Measurements from ENCODE around the gene MOGAT2.

The MOGAT2 gene

GRCh38 chr11:75725547-75726320, 8.1 kb downstream of the MOGAT2 start:
- no peak for TF ChIP-seq CTCF (IDR thresholded peaks at IDR 0.05; ENCODE audit: low read depth, low read length)
- in situ Hi-C loops (cut with HindIII; ENCODE audit: low sequenced_read_pairs) = no loop called here
- no peak for DNase-seq (ENCODE audit: low read depth, low spot score)
- H3K4me3 ChIP-seq (ENCODE audit: low read depth, low read length) = no peak overlapping the region

GRCh38 chr11:75728992-75729391, 11.4 kb downstream of the MOGAT2 start:
- TF ChIP-seq CTCF (IDR thresholded peaks at IDR 0.05; ENCODE audit: low read depth, low read length) = no peak
- in situ Hi-C loops (cut with HindIII; ENCODE audit: low sequenced_read_pairs) = no loop called here
- H3K4me3 ChIP-seq (ENCODE audit: low read depth, low read length) = no peak overlapping the region
- no peak for DNase-seq (ENCODE audit: low read depth, low spot score)

GRCh38 chr11:75731095-75731494, 13.5 kb downstream of the MOGAT2 start:
- in situ Hi-C loops (cut with HindIII; ENCODE audit: low sequenced_read_pairs) = no loop called here
- no peak for DNase-seq (ENCODE audit: low read depth, low spot score)
- TF ChIP-seq CTCF (IDR thresholded peaks at IDR 0.05; ENCODE audit: low read depth, low read length) = no peak
- no peak overlapping the region for H3K4me3 ChIP-seq (ENCODE audit: low read depth, low read length)

GRCh38 chr11:75733071-75733430, 15.4 kb downstream of the MOGAT2 start:
- no peak for DNase-seq (ENCODE audit: low read depth, low spot score)
- H3K4me3 ChIP-seq (ENCODE audit: low read depth, low read length) = no peak overlapping the region
- no peak for TF ChIP-seq CTCF (IDR thresholded peaks at IDR 0.05; ENCODE audit: low read depth, low read length)
- in situ Hi-C loops (cut with HindIII; ENCODE audit: low sequenced_read_pairs) = no loop called here

- DNase-seq (ENCODE audit: low read depth, low spot score) = peak; percentile 4
- no peak for TF ChIP-seq CTCF (IDR thresholded peaks at IDR 0.05; ENCODE audit: low read depth, low read length)
- H3K4me3 ChIP-seq (ENCODE audit: low read depth, low read length) = no peak overlapping the region
- in situ Hi-C loops (cut with HindIII; ENCODE audit: low sequenced_read_pairs) = no loop called here
These were observed 15.9 kb downstream of the MOGAT2 start for GRCh38 chr11:75733431-75734107.

- H3K4me3 ChIP-seq (ENCODE audit: low read depth, low read length) = no peak overlapping the region
These were observed 17.0 kb downstream of the MOGAT2 start for GRCh38 chr11:75734491-75735180.

More at GRCh38 chr11:75734491-75735180, 17.0 kb downstream of the MOGAT2 start:
- in situ Hi-C loops (cut with HindIII; ENCODE audit: low sequenced_read_pairs) = no loop called here
- DNase-seq (ENCODE audit: low read depth, low spot score) = no peak
- no peak for TF ChIP-seq CTCF (IDR thresholded peaks at IDR 0.05; ENCODE audit: low read depth, low read length)

All from astrocyte of the spinal cord (primary cell).